SK-N-SH (cell line): Measurements from ENCODE around the gene PCDHGA9. TPM values are rescaled to one million over a fixed set of nuclear protein-coding genes. Genes with fewer than 3 reads are reported as not detected.
"Not testable (repeated sequence)": the region's sequence is repeated elsewhere in the genome, so short reads cannot be mapped to it uniquely, and the experiment has no call there.

Experiments
- CTCF ChIA-PET: fragments of 300-600, 350-600 bp; formaldehyde crosslinking; extraction: SDS; loops from one replicate; lab custom pipeline; 2021; lab: Yijun Ruan, JAX
- POLR2A ChIA-PET: fragments of 350-600 bp; sonication (Branson Sonifier 250); formaldehyde crosslinking; extraction: SDS; loops from one replicate; lab custom pipeline; 2020; ENCODE audit warnings: antibody characterized with exemption, inconsistent platforms; lab: Yijun Ruan, JAX
- DNase-seq: peaks from one replicate; pipeline ENCODE4 v3.0.0; 2012
- H2AFZ ChIP-seq: fragments of 200-600 bp; sonication (generic); 2 replicates; pipeline ENCODE4 v1.8.1; 2016; ENCODE audit warnings: antibody characterized with exemption, mild to moderate bottlenecking, low read depth
- H3F3A ChIP-seq: fragments of 200-600 bp; sonication (generic); replicated peaks from 2 replicates; pipeline ENCODE3; 2016; ENCODE audit warnings: antibody characterized with exemption, mild to moderate bottlenecking; ENCODE audit not compliant: insufficient read depth
- H3K27ac ChIP-seq, 2 experiments: fragments of 200-500 bp in 1 of 2; fragments of 200-600 bp in 1 of 2; sonication (Bioruptor generic) in 1 of 2; sonication (generic), shearing (Covaris generic) in 1 of 2; 2 replicates each; pipeline versions ENCODE4 v1.5.1 to v1.6.1; 2014 to 2016; ENCODE audit warnings: low read depth in 2 of 2, inconsistent platforms in 1 of 2, low read length in 1 of 2, mild to moderate bottlenecking in 1 of 2, mixed read lengths in 1 of 2
- H3K27me3 ChIP-seq: fragments of 200-600 bp; sonication (generic), shearing (Covaris generic); 2 replicates; pipeline ENCODE4 v1.6.1; 2016; ENCODE audit warnings: mixed run types; ENCODE audit not compliant: insufficient read depth
- H3K36me3 ChIP-seq, 2 experiments: fragments of 200-500 bp in 1 of 2; fragments of 200-600 bp in 1 of 2; sonication (Bioruptor generic) in 1 of 2; sonication (generic) in 1 of 2; replicated peaks in 1 of 2; 2 replicates each; pipeline versions ENCODE3 to v1.5.1; 2014 to 2016; ENCODE audit warnings: low read length in 1 of 2, mild to moderate bottlenecking in 1 of 2; ENCODE audit not compliant: insufficient read depth in 2 of 2, control insufficient read depth in 1 of 2
- H3K4me1 ChIP-seq, 2 experiments: fragments of 200-500 bp in 1 of 2; fragments of 200-600 bp in 1 of 2; sonication (Bioruptor generic) in 1 of 2; sonication (generic), shearing (Covaris generic) in 1 of 2; 2 replicates each; pipeline versions ENCODE4 v1.5.1 to v1.6.1; 2014 to 2016; ENCODE audit warnings: low read depth in 1 of 2, low read length in 1 of 2, mixed run types in 1 of 2; ENCODE audit not compliant: insufficient read depth in 2 of 2, control insufficient read depth in 1 of 2
- H3K4me2 ChIP-seq: fragments of 200-600 bp; sonication (generic), shearing (Covaris generic); 2 replicates; pipeline ENCODE4 v1.6.1; 2017; ENCODE audit warnings: mixed run types
- H3K4me3 ChIP-seq, 2 experiments: fragments of 200-500 bp in 1 of 2; fragments of 200-600 bp in 1 of 2; sonication (Bioruptor generic) in 1 of 2; sonication (generic), shearing (Covaris generic) in 1 of 2; 2 replicates each; pipeline versions ENCODE4 v1.5.1 to v1.8.1; 2014 to 2016; ENCODE audit warnings: low read depth in 2 of 2, inconsistent platforms in 1 of 2, low read length in 1 of 2, mild to moderate bottlenecking in 1 of 2, mixed read lengths in 1 of 2, moderate library complexity in 1 of 2
- H3K79me2 ChIP-seq: fragments of 200-600 bp; sonication (generic); 2 replicates; pipeline ENCODE4 v1.8.1; 2017; ENCODE audit warnings: mild to moderate bottlenecking; ENCODE audit not compliant: insufficient read depth
- H3K9ac ChIP-seq: fragments of 200-600 bp; sonication (generic); 2 replicates; pipeline ENCODE4 v1.6.1; 2017; ENCODE audit warnings: mixed run types
- H3K9me2 ChIP-seq: fragments of 200-600 bp; sonication (generic); 2 replicates; pipeline ENCODE4 v1.6.1; 2017; ENCODE audit warnings: mixed run types
- H3K9me3 ChIP-seq: fragments of 200-600 bp; sonication (generic); 2 replicates; pipeline ENCODE4 v1.6.1; 2017; ENCODE audit warnings: mixed run types, mild to moderate bottlenecking, moderate library complexity
- H4K20me1 ChIP-seq: fragments of 200-600 bp; sonication (generic); 2 replicates; pipeline ENCODE4 v1.6.1; 2017; ENCODE audit warnings: mild to moderate bottlenecking, mixed run types; ENCODE audit not compliant: insufficient read depth
- CHD2 ChIP-seq: fragments of 150-350 bp; IDR thresholded peaks from 2 replicates; pipeline ENCODE4 v1.6.1; 2018; ENCODE audit warnings: low read length; ENCODE audit not compliant: partially characterized antibody
- EP300 ChIP-seq, 2 experiments: IDR thresholded peaks; 2 replicates each; pipeline versions ENCODE4 v1.4.0 to v1.6.1; 2012; ENCODE audit warnings: borderline replicate concordance in 1 of 2, low read depth in 1 of 2, low read length in 1 of 2
- FOXJ3 ChIP-seq: sonication (generic); formaldehyde crosslinking; IDR thresholded peaks from 2 replicates; pipeline ENCODE4 v1.5.1; 2020; ENCODE audit warnings: mild to moderate bottlenecking, missing genetic modification reagents
- FOXM1 ChIP-seq: IDR thresholded peaks from 2 replicates; pipeline ENCODE4 v1.4.0; 2012; ENCODE audit warnings: low read depth, mild to moderate bottlenecking
- MEF2A ChIP-seq: IDR thresholded peaks from 2 replicates; pipeline ENCODE4 v1.4.0; 2012; ENCODE audit warnings: low read depth, borderline replicate concordance
- NRF1 ChIP-seq: IDR thresholded peaks from 2 replicates; pipeline ENCODE4 v1.6.1; 2012; ENCODE audit warnings: low read depth, mild to moderate bottlenecking, low read length
- RAD21 ChIP-seq: IDR thresholded peaks from 2 replicates; pipeline ENCODE4 v1.6.1; 2012; ENCODE audit warnings: mild to moderate bottlenecking, low read length
- RXRA ChIP-seq: IDR thresholded peaks from 2 replicates; pipeline ENCODE4 v1.4.0; 2012; ENCODE audit warnings: low read depth, mild to moderate bottlenecking, borderline replicate concordance
- SMC3 ChIP-seq: IDR thresholded peaks from 2 replicates; pipeline ENCODE4 v1.6.1; 2012; ENCODE audit warnings: low read depth, low read length, improper control_type of control experiment
- TAF1 ChIP-seq: IDR thresholded peaks from 2 replicates; pipeline ENCODE4 v1.6.1; 2012; ENCODE audit warnings: low read depth, mild to moderate bottlenecking, low read length, moderate library complexity, borderline replicate concordance
- TCF12 ChIP-seq: IDR thresholded peaks from 2 replicates; pipeline ENCODE4 v1.4.0; 2012
- TEAD4 ChIP-seq: IDR thresholded peaks from 2 replicates; pipeline ENCODE4 v1.4.0; 2012; ENCODE audit warnings: mild to moderate bottlenecking, borderline replicate concordance; ENCODE audit not compliant: insufficient read depth
- WGBS: methylation state at CpG from one replicate; pipeline ENCODE4 v1.1.6; 2017; ENCODE audit warnings: low lambda C conversion rate; 5-methylcytosine and 5-hydroxymethylcytosine counted together
- polyA plus RNA-seq, 3 experiments: library from polyadenylated mRNA; depleted of rRNA; stranded (reverse); fragments of >200 nt; gene quantifications; 2 replicates each; pipeline ENCODE4 v1.2.3, GENCODE V29; 2012
- TF ChIP-seq, protein P1 (sequence below): fragments of 200-600 bp; sonication (generic); IDR thresholded peaks from 2 replicates; pipeline ENCODE4 v1.6.1; 2017; ENCODE audit warnings: antibody characterized with exemption, mild to moderate bottlenecking, moderate library complexity
- TF ChIP-seq, protein P2 (sequence below): IDR thresholded peaks from 2 replicates; pipeline ENCODE4 v1.4.0; 2012; ENCODE audit warnings: low read depth, borderline replicate concordance
- TF ChIP-seq, protein P3 (sequence below): fragments of 150-350 bp; IDR thresholded peaks from 2 replicates; pipeline ENCODE4 v1.6.1; 2017; ENCODE audit warnings: antibody characterized with exemption, low read length, low read depth, borderline replicate concordance

PCDHGA9 gene
- polyA plus RNA-seq, 1 of the 3 experiments (the other 2 are of a cell fraction): 0.16 TPM

DNA sequence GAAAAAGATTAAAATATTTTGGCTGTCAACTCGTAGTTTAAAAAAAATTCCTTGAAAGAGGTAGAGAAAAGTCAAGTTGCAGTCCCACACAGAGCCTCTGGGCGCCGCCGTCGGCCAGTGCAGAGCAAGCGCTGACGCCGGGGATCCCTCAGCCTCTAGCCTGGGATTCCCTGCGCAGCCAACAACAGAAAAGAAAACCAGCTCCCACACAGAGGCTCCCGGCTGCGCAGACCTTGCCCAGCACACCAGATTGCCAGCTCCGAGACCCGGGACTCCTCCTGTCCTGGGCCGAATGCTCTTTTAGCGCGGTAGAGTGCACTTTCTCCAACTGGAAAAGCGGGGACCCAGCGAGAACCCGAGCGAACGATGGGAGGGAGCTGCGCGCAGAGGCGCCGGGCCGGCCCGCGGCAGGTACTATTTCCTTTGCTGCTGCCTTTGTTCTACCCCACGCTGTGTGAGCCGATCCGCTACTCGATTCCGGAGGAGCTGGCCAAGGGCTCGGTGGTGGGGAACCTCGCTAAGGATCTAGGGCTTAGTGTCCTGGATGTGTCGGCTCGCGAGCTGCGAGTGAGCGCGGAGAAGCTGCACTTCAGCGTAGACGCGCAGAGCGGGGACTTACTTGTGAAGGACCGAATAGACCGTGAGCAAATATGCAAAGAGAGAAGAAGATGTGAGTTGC is 15.1 kb downstream of the PCDHGA9 start, which contains the start of gene PCDHGB7:
PCDHGB7 (plus strand) TSS at position 184 of the 679 bp plus-strand sequence; CDS start at position 367, 183 bp downstream.
- ChIA-PET POLR2A (interaction anchor here (0.9 to 1.5 kb wide), 4 partner anchors 96 to 146 kb away, joined by 3 to 6 read pairs (median 4); no protein-coding TSS in a partner anchor), CTCF (interaction anchor here (0.6 to 2.2 kb wide), 35 partner anchors 9 to 241 kb away, joined by 3 to 44 read pairs (median 4); partner anchors contain the start of genes PCDHB14, PCDHB8, PCDHGA3 and PCDHGA8)
- H3K27me3 ChIP-seq, H3K4me1 ChIP-seq, H3K9me2 ChIP-seq, H3F3A ChIP-seq, H3K9me3 ChIP-seq, H4K20me1 ChIP-seq: not testable (repeated sequence)
- peak; percentile 85 for DNase-seq
- peak within 1 kb of the TSS; percentile 63; the same call in 1 of the 2 replicates for H2AFZ ChIP-seq
- peaks cover 18% of the 10 kb centered on the region; the same call in 1 of the 2 replicates for H3K79me2 ChIP-seq
- peak; percentile 44; the same call in 1 of the 2 replicates for TF ChIP-seq NRF1
- TF ChIP-seq RAD21: peak; percentile 90
- TF ChIP-seq RXRA: peak; percentile 21; the same call in 1 of the 2 replicates
- peak; percentile 80 for TF ChIP-seq SMC3
- TF ChIP-seq, protein P1, sequence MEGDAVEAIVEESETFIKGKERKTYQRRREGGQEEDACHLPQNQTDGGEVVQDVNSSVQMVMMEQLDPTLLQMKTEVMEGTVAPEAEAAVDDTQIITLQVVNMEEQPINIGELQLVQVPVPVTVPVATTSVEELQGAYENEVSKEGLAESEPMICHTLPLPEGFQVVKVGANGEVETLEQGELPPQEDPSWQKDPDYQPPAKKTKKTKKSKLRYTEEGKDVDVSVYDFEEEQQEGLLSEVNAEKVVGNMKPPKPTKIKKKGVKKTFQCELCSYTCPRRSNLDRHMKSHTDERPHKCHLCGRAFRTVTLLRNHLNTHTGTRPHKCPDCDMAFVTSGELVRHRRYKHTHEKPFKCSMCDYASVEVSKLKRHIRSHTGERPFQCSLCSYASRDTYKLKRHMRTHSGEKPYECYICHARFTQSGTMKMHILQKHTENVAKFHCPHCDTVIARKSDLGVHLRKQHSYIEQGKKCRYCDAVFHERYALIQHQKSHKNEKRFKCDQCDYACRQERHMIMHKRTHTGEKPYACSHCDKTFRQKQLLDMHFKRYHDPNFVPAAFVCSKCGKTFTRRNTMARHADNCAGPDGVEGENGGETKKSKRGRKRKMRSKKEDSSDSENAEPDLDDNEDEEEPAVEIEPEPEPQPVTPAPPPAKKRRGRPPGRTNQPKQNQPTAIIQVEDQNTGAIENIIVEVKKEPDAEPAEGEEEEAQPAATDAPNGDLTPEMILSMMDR: peak; percentile 69
- peak within 1 kb of the TSS; percentile 56 to 63 for H3K4me3 ChIP-seq
- peak within 1 kb of the TSS; percentile 55 for H3K4me2 ChIP-seq
- H3K27ac ChIP-seq: peak within 1 kb of the TSS; percentile 63 to 72
- H3K36me3 ChIP-seq: peaks cover 3 to 30% of the 10 kb centered on the region in 2 experiments
- 62% methylated on average over 35 of the region's 47 CpGs for WGBS
- H3K9ac ChIP-seq: peak within 1 kb of the TSS; percentile 71

DNA sequence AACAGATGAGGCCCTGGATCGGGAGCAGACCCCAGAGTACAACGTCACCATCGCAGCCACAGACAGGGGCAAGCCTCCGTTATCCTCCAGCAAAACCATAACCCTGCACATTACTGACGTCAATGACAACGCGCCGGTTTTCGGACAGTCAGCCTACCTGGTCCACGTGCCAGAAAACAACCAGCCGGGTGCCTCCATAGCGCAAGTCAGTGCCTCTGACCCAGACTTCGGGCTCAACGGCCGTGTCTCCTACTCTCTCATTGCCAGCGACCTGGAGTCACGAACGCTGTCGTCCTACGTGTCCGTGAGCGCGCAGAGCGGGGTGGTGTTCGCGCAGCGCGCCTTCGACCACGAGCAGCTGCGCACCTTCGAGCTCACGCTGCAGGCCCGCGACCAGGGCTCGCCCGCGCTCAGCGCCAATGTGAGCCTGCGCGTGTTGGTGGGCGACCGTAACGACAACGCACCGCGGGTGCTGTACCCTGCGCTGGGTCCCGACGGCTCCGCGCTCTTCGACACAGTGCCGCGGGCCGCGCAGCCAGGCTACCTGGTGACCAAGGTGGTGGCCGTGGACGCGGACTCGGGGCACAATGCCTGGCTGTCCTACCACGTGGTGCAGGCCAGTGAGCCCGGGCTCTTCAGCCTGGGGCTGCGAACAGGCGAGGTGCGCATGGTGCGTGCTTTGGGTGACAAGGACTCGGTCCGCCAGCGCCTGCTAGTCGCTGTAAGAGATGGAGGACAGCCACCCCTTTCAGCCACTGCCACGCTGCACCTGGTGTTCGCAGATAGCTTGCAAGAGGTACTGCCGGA is 16.7 kb downstream of the PCDHGA9 start:
- Histone ChIP-seq H3K9ac (no peak overlapping the region), H3K27ac (no peak overlapping the region), H3K36me3 (peaks cover 3 to 41% of the 10 kb centered on the region in 2 experiments), H3K79me2 (peaks cover 18% of the 10 kb centered on the region; the same call in 1 of the 2 replicates), H3F3A (peaks cover 4% of the 10 kb centered on the region), H4K20me1 (no peaks in the 10 kb centered on the region)
- WGBS: 96% methylated on average over 48 of the region's 74 CpGs
- DNase-seq: no peak
- TF ChIP-seq CHD2: no peak
- TF ChIP-seq MEF2A: no peak
- no peak for TF ChIP-seq EP300 (IDR thresholded peaks at IDR 0.05; ENCODE audit: borderline replicate concordance in 1 of 2, low read depth in 1 of 2, low read length in 1 of 2)
- TF ChIP-seq FOXM1: no peak
- TF ChIP-seq TEAD4: no peak
- TF ChIP-seq TAF1: no peak
- TF ChIP-seq, protein P2, sequence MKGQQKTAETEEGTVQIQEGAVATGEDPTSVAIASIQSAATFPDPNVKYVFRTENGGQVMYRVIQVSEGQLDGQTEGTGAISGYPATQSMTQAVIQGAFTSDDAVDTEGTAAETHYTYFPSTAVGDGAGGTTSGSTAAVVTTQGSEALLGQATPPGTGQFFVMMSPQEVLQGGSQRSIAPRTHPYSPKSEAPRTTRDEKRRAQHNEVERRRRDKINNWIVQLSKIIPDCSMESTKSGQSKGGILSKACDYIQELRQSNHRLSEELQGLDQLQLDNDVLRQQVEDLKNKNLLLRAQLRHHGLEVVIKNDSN: no peak
- no peak for TF ChIP-seq RAD21
- no peak for TF ChIP-seq FOXJ3 (CRISPR knock-in tag)
- TF ChIP-seq, protein P3, sequence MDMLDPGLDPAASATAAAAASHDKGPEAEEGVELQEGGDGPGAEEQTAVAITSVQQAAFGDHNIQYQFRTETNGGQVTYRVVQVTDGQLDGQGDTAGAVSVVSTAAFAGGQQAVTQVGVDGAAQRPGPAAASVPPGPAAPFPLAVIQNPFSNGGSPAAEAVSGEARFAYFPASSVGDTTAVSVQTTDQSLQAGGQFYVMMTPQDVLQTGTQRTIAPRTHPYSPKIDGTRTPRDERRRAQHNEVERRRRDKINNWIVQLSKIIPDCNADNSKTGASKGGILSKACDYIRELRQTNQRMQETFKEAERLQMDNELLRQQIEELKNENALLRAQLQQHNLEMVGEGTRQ: no peak
- TF ChIP-seq TCF12: no peak
- TF ChIP-seq, all 33 proteins: peak for 0
- ChIA-PET POLR2A (no interaction called here), CTCF (interaction anchor here (1.3 to 1.7 kb wide), 2 partner anchors 141 to 145 kb away, joined by 3 to 5 read pairs; no protein-coding TSS in a partner anchor)
- Histone ChIP-seq H2AFZ (no peak overlapping the region), H3K4me1 (no peaks in the 10 kb centered on the region; a peak in 1 of 4 replicates), H3K4me3 (peak overlapping the region in 1 of 2 experiments; percentile 56; a peak in 1 of 4 replicates), H3K9me3 (0 out of 2 replicates have a peak, but pooled peaks cover 7% of the 10 kb centered on the region), H3K27me3 (no peaks in the 10 kb centered on the region), H3K4me2 (no peak overlapping the region), H3K9me2 (no peaks in the 10 kb centered on the region)
